OCI-LY7 (cell line): ENCODE measurements around the gene PAN3. TPM values are rescaled to one million over a fixed set of nuclear protein-coding genes. Genes with fewer than 3 reads are reported as not detected.

Source experiments
- BruUV-seq: library from RNA; stranded (reverse); fragments of 400-500 nt; replicated peaks from 2 replicates; lab custom pipeline; 2021; lab: Mats Ljungman, UMichigan
- CTCF ChIA-PET: fragments of 300-600 bp; sonication (Branson Sonifier 250); formaldehyde crosslinking; loops from one replicate; lab custom pipeline; 2022; ENCODE audit warnings: antibody characterized with exemption; ENCODE audit not compliant: unreplicated experiment; lab: Charles Lee
- POLR2A ChIA-PET: fragments of 300-600 bp; sonication (Branson Sonifier 250); formaldehyde crosslinking; loops from one replicate; lab custom pipeline; 2022; ENCODE audit warnings: antibody characterized with exemption; lab: Charles Lee
- DNase-seq: peaks from one replicate; pipeline ENCODE4 v3.0.0-alpha.2; 2015; ENCODE audit warnings: low spot score
- H2AFZ ChIP-seq: fragments of 200-600 bp; sonication (generic), shearing (Covaris generic); 2 replicates; pipeline ENCODE4 v1.6.1; 2014; ENCODE audit warnings: mild to moderate bottlenecking, antibody characterized with exemption, low read length, moderate library complexity
- H3K27ac ChIP-seq: fragments of 200-600 bp; sonication (generic); 2 replicates; pipeline ENCODE4 v1.5.1; 2014; ENCODE audit warnings: mixed run types, low read depth, mild to moderate bottlenecking, moderate library complexity, low read length, inconsistent platforms; ENCODE audit not compliant: poor library complexity, severe bottlenecking
- H3K36me3 ChIP-seq: fragments of 200-600 bp; sonication (generic); 2 replicates; pipeline ENCODE4 v1.6.1; 2014; ENCODE audit warnings: mild to moderate bottlenecking, antibody characterized with exemption, low read length, moderate library complexity, mixed read lengths; ENCODE audit not compliant: insufficient read depth
- H3K4me1 ChIP-seq: fragments of 200-600 bp; sonication (generic); 2 replicates; pipeline ENCODE4 v1.5.1; 2014; ENCODE audit warnings: mild to moderate bottlenecking, low read length; ENCODE audit not compliant: insufficient read depth, poor library complexity, severe bottlenecking
- H3K4me2 ChIP-seq: fragments of 200-600 bp; sonication (generic); 2 replicates; pipeline ENCODE4 v1.6.1; 2014; ENCODE audit warnings: mild to moderate bottlenecking, low read length
- H3K4me3 ChIP-seq: fragments of 200-600 bp; sonication (generic); 2 replicates; pipeline ENCODE4 v1.5.1; 2014; ENCODE audit warnings: mild to moderate bottlenecking, low read depth, low read length; ENCODE audit not compliant: poor library complexity, severe bottlenecking
- H3K79me2 ChIP-seq: fragments of 200-600 bp; sonication (generic); 2 replicates; pipeline ENCODE4 v1.6.1; 2016; ENCODE audit warnings: low read depth, mild to moderate bottlenecking, low read length, moderate library complexity, mixed read lengths; ENCODE audit not compliant: insufficient read depth
- H3K9me2 ChIP-seq: fragments of 200-600 bp; sonication (generic); 2 replicates; pipeline ENCODE4 v1.6.1; 2016; ENCODE audit warnings: mild to moderate bottlenecking, low read length, mixed read lengths; ENCODE audit not compliant: insufficient read depth
- H3K9me3 ChIP-seq: fragments of 200-600 bp; sonication (generic); 2 replicates; pipeline ENCODE4 v1.6.1; 2014; ENCODE audit warnings: mild to moderate bottlenecking, mixed run types, low read length, mixed read lengths
- H4K20me1 ChIP-seq: fragments of 200-600 bp; sonication (generic); 2 replicates; pipeline ENCODE4 v1.6.1; 2014; ENCODE audit warnings: mild to moderate bottlenecking, antibody characterized with exemption, low read length, moderate library complexity, mixed read lengths; ENCODE audit not compliant: insufficient read depth
- CTCF ChIP-seq: fragments of 200-600 bp; sonication (generic); conservative IDR thresholded peaks from 2 replicates; pipeline ENCODE4 v1.5.1; 2014; ENCODE audit warnings: mild to moderate bottlenecking, antibody characterized with exemption, low read length, moderate library complexity, mixed read lengths
- EZH2phosphoT487 ChIP-seq: fragments of 200-600 bp; sonication (generic); IDR thresholded peaks from 2 replicates; pipeline ENCODE4 v1.6.1; 2018; ENCODE audit warnings: low read depth, borderline replicate concordance, mild to moderate bottlenecking, mixed run types, antibody characterized with exemption, low read length, moderate library complexity, mixed read lengths
- intact Hi-C: fragments of 100-400 bp; cut with micrococcal nuclease; formaldehyde crosslinking; loops from one replicate; pipeline ENCODE4 v1.10.0; 2022; ENCODE audit not compliant: unreplicated experiment
- total RNA-seq, 2 experiments: library from RNA; depleted of rRNA in 1 of 2; stranded (reverse); fragments of >200 nt in 1 of 2; shearing (Covaris generic) in 1 of 2; gene quantifications; 2 replicates each; pipeline ENCODE4 v1.2.3, GENCODE V29; 2014 to 2022

The PAN3 gene
- total RNA-seq, 2 experiments from 2014 or later: 20.4 to 54.8 TPM

GRCh38 chr13:28314879-28315278, 176.5 kb downstream of the PAN3 start:
- no TSS peak for BruUV-seq
- no peak overlapping the region for H3K4me2 ChIP-seq

GRCh38 chr13:28316129-28316528, 177.8 kb downstream of the PAN3 start:
- POLR2A ChIA-PET: interaction anchor here (0.7 kb wide), 2 partner anchors 161 to 336 kb away, joined by 4 to 5 read pairs; no protein-coding TSS in a partner anchor
- no peaks in the 10 kb centered on the region for H3K9me2 ChIP-seq
- CTCF ChIA-PET: no interaction called here

More at GRCh38 chr13:28314879-28315278, 176.5 kb downstream of the PAN3 start:
- Histone ChIP-seq H3K9me3 (no peaks in the 10 kb centered on the region), H3K4me3 (no peak overlapping the region), H3K9me2 (no peaks in the 10 kb centered on the region), H3K4me1 (peaks cover 4% of the 10 kb centered on the region), H3K79me2 (no peaks in the 10 kb centered on the region), H3K36me3 (no peaks in the 10 kb centered on the region), H4K20me1 (no peaks in the 10 kb centered on the region), H2AFZ (no peak overlapping the region), H3K27ac (no peak overlapping the region)
- no peak for DNase-seq
- intact Hi-C loops: no loop called here
- ChIA-PET POLR2A (interaction anchor here (0.5 to 0.9 kb wide), 2 partner anchors 16 to 60 kb away, joined by 3 to 4 read pairs; no protein-coding TSS in a partner anchor), CTCF (no interaction called here)
- no peak for TF ChIP-seq EZH2phosphoT487
- TF ChIP-seq CTCF: no peak

More at GRCh38 chr13:28316129-28316528, 177.8 kb downstream of the PAN3 start:
- Histone ChIP-seq H3K4me2 (no peak overlapping the region), H3K79me2 (no peaks in the 10 kb centered on the region), H3K9me3 (no peaks in the 10 kb centered on the region), H3K27ac (no peak overlapping the region), H2AFZ (no peak overlapping the region), H3K4me1 (peaks cover 4% of the 10 kb centered on the region), H4K20me1 (no peaks in the 10 kb centered on the region), H3K4me3 (no peak overlapping the region), H3K36me3 (no peaks in the 10 kb centered on the region)
- no TSS peak for BruUV-seq
- intact Hi-C loops: no loop called here
- DNase-seq: no peak
- TF ChIP-seq EZH2phosphoT487: no peak
- no peak for TF ChIP-seq CTCF
